NCI-H1048 (cell line): ENCODE measurements around the gene DNAJB2.
"Not testable (repeated sequence)": the region's sequence is repeated elsewhere in the genome, so short reads cannot be mapped to it uniquely, and the experiment has no call there.

Experiments used
- DNase-seq: peaks from one replicate; lab custom pipeline; 2025; lab: John Stamatoyannopoulos, UW

DNAJB2 gene

GRCh38 chr2:219258942-219259341 is 20.2 kb upstream of the DNAJB2 start:
- DNase-seq: not testable (repeated sequence)

- DNase-seq: no peak
Observed at GRCh38 chr2:219261024-219261855, 17.9 kb upstream of the DNAJB2 start.

DNA sequence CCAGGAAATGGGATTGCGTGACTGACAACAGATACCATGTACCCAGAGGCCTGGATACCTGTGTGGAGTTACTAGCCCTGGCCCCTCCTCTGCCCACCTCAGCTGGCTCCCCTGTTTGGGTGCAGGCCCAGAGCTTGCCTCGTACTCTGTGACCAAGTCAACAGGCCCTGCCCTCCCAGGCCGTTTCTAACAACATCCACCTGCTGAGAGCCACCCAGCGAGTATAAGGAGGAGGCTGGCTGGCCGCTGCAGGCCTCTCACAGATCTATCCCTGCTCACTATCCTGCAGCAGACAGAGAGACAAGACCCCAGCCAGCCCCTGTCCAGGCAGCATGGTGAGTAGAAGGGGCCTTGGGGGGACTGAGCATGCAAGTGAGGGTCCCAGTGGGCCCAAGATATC is 12.9 kb upstream of the DNAJB2 start:
- DNase-seq: no peak

- DNase-seq: no peak
Observed at GRCh38 chr2:219266886-219267285, 12.3 kb upstream of the DNAJB2 start.

GRCh38 chr2:219268294-219268693 is 10.9 kb upstream of the DNAJB2 start:
- DNase-seq: no peak

DNA sequence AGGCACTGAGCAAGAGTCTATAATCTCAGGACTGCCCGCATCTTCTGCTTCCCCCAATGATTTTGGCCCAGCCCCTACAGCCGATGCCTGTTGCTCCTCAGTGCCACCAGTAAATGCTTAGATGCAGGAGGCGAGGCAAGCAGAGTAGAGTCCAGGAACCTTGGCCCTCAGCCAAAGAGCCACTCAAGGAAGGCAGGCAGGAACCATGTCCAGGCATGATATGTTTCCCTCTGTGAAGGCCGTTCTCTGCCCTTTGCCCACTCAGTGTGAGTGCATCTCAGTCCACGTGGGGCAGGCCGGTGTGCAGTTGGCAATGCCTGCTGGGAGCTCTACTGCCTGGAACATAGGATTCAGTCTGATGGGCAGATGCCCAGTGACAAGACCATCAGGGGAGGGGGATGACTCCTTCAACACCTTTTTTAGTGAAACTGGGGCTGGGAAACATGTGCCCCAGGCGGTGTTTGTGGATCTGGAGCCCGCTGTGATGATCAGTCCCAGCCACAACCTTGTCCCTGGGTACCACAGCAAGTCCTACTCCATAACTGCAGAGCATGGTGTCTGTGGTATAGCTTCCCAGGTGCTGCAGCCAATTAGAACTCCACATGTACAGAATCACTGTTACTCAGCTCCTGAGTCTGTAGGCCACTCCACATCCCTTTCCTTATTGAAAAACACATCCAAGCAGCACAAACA is 9.7 kb upstream of the DNAJB2 start:
- no peak for DNase-seq

GRCh38 chr2:219270055-219270372 is 9.2 kb upstream of the DNAJB2 start:
- DNase-seq: no peak

- no peak for DNase-seq
Observed at GRCh38 chr2:219271021-219271420, 8.1 kb upstream of the DNAJB2 start.

- DNase-seq: no peak
Observed at GRCh38 chr2:219272356-219272755, 6.8 kb upstream of the DNAJB2 start.

GRCh38 chr2:219272995-219273394 is 6.2 kb upstream of the DNAJB2 start:
- DNase-seq: no peak

GRCh38 chr2:219273937-219274336 is 5.2 kb upstream of the DNAJB2 start:
- no peak for DNase-seq

DNA sequence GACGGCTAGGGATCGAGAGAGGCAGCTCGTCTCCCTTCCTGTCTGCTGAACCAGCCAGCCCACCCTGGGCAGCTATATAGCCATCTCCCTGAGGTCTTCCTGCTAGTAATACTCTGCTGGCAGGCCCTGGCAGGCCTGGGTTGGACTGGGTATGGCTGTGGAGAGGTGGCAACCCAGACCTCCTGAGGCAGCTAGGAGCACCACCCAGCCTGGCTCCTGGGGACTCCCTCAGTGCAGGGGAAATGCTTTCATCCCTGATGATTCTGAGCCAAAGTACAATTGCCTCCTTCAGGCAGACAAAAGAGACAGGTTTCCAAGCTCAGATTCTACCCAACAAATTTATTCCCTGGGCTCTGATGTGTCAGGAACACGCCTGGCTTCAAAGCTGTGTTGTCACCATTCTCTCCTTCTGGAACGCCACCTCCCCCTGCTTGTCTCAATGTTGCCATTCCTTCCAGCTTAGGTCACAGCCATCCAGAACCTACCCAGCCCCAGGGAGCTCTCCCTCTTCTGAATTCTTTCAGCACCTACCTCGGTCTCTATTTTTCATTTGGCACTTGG is 4.7 kb upstream of the DNAJB2 start:
- no peak for DNase-seq

- no peak for DNase-seq
Observed at GRCh38 chr2:219277703-219278654, 1.2 kb upstream of the DNAJB2 start.

GRCh38 chr2:219278655-219279150 is 463 bp upstream of the DNAJB2 start:
- DNase-seq: no peak

DNA sequence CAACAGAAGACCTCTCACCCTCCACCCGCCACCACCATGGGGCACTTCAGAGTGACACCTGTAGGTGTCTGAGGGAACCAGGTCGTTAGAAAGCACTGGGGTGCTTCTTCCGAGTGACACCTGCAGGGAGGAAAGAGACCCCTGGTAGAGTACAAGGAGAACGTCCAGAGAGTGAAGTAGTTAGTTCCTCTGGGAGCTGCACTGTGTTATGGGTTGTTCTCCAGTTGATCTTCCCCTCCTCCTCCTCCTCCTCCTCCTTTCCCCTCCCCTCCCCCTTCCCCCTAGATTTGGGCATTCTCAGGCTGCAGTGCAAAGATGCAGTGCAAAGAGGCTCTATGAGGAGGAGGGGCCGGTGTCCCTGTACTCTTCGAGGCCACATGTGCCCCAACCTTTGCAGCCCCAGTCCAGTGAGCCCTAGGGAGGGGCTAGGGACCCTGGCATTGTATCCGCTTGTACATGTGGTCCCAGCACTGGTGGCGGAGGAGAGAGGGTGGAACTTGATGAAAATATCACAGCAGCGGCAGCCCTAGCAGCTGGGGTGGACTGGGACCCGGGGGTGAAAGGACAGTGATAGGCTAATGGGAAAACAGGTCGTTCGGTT is 850 bp downstream of the DNAJB2 start:
- DNase-seq: no peak

GRCh38 chr2:219280651-219281050 is 1.5 kb downstream of the DNAJB2 start:
- no peak for DNase-seq

DNA sequence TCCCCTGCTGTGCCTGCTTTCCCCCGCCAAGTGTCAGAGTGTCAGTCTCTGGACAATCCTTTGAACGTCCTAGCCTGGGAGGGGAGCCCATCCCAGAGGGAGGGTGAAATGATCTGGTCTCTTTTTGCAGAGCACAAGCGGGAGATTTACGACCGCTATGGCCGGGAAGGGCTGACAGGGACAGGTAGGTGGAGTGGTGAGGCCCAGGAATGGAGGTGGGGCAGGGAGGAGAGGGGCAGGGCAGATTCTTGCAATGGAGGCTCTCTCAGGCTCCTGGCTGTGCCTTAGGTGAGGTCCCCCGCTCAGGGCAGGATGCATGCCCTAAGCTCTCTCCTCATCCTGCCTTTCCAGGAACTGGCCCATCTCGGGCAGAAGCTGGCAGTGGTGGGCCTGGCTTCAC is 2.4 kb downstream of the DNAJB2 start:
- no peak for DNase-seq

DNA sequence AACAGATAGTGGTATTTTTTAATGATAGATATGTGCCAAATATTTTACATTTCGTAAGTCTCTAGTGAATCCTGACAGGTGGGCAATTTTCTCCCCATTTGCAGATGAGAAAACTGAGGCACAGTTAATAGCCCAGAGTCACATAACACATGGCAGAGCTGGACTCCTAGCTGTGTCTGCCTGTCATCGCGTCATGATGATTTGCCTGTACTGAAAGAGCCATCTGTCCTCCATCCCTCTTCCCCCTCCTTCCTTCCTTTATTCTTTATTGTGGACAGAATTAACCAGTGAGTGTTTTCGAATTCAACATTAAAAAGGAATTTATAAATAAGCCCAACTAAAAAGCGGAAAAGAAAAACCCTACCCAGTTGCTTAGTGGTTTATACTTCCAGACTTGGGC is 3.2 kb downstream of the DNAJB2 start:
- no peak for DNase-seq

DNA sequence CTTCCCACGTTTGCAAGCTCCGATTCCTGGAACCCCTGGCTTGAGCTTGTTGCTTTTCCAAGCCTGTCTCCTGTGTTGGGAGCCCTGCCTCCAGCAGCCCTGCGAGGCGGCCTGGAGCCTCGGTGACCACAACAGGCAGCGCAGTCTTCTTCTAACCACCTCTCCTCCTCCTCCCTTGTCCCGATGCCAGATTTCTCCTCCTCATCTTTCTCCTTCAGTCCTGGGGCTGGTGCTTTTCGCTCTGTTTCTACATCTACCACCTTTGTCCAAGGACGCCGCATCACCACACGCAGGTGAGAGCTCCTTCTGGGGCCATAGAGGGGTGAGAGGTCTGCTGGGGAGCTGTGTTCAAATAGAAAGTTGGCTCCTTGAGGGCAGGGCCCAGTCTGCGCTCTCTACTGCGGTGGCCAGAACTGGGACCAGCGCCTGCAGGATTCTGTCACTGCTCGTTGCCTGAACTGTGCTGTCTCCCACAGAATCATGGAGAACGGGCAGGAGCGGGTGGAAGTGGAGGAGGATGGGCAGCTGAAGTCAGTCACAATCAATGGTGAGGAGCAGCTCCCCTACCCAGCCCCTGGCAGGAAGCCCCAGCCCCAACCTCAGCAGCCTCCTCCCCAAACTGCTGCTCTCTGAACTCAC is 3.9 kb downstream of the DNAJB2 start:
- DNase-seq: no peak

DNA sequence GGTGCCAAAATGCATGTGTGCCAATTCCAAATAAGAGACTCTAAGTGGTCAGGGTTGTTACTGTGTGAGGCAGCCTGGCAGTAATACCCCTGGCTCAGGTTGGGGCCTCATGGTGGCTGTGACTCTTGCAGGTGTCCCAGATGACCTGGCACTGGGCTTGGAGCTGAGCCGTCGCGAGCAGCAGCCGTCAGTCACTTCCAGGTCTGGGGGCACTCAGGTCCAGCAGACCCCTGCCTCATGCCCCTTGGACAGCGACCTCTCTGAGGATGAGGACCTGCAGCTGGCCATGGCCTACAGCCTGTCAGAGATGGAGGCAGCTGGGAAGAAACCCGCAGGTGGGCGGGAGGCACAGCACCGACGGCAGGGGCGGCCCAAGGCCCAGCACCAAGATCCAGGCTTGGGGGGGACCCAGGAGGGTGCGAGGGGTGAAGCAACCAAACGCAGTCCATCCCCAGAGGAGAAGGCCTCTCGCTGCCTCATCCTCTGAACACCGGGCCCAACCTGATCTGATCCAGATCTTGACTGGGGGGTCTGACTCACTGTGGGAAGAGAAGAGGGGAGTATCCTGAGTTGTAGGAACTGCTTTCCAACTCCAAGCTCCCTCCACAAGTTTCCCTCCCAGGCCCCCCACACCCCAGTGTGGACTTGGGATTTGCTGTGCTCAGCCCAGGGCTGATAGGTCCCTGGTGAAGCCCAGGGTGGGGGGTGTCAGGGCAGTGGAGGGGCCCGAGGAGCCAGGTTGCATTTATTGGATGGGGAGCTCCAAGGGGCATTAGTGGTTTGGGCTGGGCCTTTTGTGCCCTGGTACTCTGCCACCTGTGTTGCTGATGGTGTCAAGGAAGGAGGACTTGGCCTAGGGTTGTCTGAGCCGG is 5.6 kb downstream of the DNAJB2 start:
- DNase-seq: no peak
